Adrenal gland (tissue), 5 donors: ENCODE results near the gene SHISA6.

Experiments
- POLR2A ChIP-seq, 2 donors: fragments of 450-650 bp; IDR thresholded peaks; one replicate each; pipeline ENCODE4 v1.6.1; 2017; ENCODE audit warnings: antibody characterized with exemption in 2 of 2, mild to moderate bottlenecking in 2 of 2, moderate library complexity in 1 of 2
- TF ChIP-seq, protein P1 (sequence below), 6 experiments: fragments of 450-650 bp in 4 of 6; fragments of 200-600 bp in 2 of 6; sonication (generic) in 1 of 6; IDR thresholded peaks; 1 replicate in 5 of 6; 2 replicates in 1 of 6; pipeline versions ENCODE4 v1.5.1 to v1.8.0; 2016 to 2021; ENCODE audit warnings: antibody characterized with exemption in 6 of 6, mild to moderate bottlenecking in 2 of 6, moderate library complexity in 1 of 6
- donor health status: DM: no; HTN: no; CAD: no.

DNA sequence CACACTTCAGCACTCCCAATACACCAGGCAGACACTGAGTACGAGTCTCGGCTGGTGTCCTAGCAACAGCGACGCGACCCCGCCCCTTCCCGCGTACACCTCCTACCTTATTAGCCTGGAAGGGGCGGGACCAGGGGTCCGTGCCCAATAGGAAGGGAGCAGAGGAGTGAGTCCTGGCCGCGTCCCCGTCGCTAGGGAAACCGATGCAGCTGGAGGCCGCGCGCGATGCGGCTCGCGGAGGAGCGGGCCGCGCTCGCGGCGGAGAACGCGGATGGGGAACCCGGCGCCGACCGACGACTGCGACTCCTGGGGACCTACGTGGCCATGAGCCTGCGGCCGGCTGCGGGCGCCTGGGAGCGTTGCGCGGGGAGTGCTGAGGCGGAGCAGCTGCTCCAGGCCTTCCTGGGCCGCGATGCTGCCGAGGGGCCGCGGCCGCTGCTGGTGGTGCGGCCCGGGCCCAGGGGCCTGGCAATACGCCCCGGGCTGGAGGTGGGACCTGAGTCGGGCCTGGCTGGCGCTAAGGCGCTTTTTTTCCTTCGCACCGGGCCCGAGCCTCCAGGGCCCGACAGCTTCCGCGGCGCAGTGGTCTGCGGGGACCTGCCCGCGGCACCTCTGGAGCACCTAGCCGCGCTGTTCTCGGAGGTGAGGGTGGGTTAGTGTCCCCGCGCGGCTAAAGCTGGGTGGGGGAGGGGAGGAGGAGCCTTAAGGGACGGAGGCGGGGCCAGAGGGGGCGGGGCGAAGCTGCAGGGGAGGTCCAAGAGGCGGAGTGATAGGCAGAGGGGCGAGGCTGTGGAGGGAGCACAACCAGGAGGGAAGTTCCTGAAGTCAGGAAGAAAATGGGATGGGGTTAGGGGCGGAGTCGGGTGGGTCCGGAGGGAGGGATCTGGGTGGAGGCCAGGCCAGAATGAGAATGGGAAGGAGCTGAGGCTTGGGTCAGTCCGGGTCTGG is 357.5 kb downstream of the SHISA6 start, which contains the start of gene DNAH9:
- TF ChIP-seq, protein P1, sequence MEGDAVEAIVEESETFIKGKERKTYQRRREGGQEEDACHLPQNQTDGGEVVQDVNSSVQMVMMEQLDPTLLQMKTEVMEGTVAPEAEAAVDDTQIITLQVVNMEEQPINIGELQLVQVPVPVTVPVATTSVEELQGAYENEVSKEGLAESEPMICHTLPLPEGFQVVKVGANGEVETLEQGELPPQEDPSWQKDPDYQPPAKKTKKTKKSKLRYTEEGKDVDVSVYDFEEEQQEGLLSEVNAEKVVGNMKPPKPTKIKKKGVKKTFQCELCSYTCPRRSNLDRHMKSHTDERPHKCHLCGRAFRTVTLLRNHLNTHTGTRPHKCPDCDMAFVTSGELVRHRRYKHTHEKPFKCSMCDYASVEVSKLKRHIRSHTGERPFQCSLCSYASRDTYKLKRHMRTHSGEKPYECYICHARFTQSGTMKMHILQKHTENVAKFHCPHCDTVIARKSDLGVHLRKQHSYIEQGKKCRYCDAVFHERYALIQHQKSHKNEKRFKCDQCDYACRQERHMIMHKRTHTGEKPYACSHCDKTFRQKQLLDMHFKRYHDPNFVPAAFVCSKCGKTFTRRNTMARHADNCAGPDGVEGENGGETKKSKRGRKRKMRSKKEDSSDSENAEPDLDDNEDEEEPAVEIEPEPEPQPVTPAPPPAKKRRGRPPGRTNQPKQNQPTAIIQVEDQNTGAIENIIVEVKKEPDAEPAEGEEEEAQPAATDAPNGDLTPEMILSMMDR (IDR thresholded peaks at IDR 0.05) = no peak
- peak in 1 of 2 donors; percentile 71 for TF ChIP-seq POLR2A (IDR thresholded peaks at IDR 0.05)
